Erythroblast (primary cell): ENCODE measurements around the gene PRF1.

Experiments used
- GATA1 ChIP-seq: IDR thresholded peaks from 2 replicates; pipeline ENCODE4 v1.6.1; 2011; ENCODE audit warnings: low read depth, mild to moderate bottlenecking, control low read depth, low read length, moderate library complexity
- POLR2A ChIP-seq: IDR thresholded peaks from 2 replicates; pipeline ENCODE4 v1.6.1; 2011; ENCODE audit warnings: mild to moderate bottlenecking, low read length

DNA sequence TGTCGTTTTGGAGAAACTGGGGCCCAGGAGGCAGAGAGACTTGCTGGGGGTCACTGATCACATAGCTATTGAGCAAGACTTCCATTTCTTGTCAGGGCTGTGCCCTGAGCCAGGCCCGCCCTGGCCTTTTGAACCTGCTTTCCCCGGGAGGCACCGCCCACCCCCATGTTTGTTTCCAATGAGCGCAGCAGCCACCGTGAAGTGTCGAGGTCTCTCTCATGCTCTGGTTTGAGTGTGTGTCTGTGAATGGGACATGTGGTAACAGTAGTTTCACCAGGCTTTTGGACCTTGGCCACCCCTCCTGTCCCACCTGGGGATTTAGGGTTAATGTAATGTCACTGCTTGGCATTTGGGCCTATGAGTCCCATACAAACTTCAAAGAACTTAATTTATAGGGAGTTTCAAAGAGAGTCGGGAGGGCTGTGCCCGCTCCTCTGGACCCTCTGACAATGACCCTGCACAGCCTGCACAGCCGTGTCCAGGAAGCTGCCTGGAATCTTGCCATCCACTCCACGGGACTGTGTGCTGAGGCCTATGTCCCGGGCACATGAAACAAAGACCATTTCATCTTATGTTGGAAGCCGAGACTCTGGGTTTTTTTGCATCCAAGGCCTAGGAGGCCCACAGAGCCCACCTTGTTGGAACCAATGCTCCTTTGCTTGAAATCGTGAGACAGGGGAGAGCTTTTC lies 6.3 kb downstream of the PRF1 start:
- TF ChIP-seq POLR2A (no peak), GATA1 (no peak)
